Central memory CD8-positive, alpha-beta T cell (primary cell): ENCODE results near the gene PPP4C.
"Not testable (repeated sequence)": the region's sequence is repeated elsewhere in the genome, so short reads cannot be mapped to it uniquely, and the experiment has no call there.

Source experiments
- ATAC-seq: fragments of 150-1000 bp; cut with Tn5 transposase; replicated peaks from 2 replicates; pipeline ENCODE4 v1.10.0; 2022; ENCODE audit warnings: mild to moderate bottlenecking, moderate FRiP score, moderate number of reproducible peaks; ENCODE audit not compliant: poor library complexity, severe bottlenecking; ENCODE audit errors: extremely low read depth
- DNase-seq, 2 donors: peaks; one replicate each; pipeline ENCODE4 v3.0.0; 2021; ENCODE audit warnings: low spot score in 2 of 2
- H3K27ac Mint-ChIP-seq: one replicate; pipeline ENCODE4 v1.8.0; 2022; ENCODE audit warnings: low read depth, mild to moderate bottlenecking, moderate library complexity, mixed read lengths
- H3K27me3 Mint-ChIP-seq: one replicate; pipeline ENCODE4 v1.8.0; 2022; ENCODE audit warnings: mixed read lengths
- H3K36me3 Mint-ChIP-seq: one replicate; pipeline ENCODE4 v1.8.0; 2022; ENCODE audit warnings: mild to moderate bottlenecking, moderate library complexity, mixed read lengths; ENCODE audit not compliant: insufficient read depth
- H3K4me1 Mint-ChIP-seq: one replicate; pipeline ENCODE4 v1.8.0; 2022; ENCODE audit warnings: mixed read lengths
- H3K4me3 Mint-ChIP-seq: one replicate; pipeline ENCODE4 v1.8.0; 2022; ENCODE audit warnings: mild to moderate bottlenecking, moderate library complexity, mixed read lengths
- H3K9me3 Mint-ChIP-seq: one replicate; pipeline ENCODE4 v1.8.0; 2022; ENCODE audit warnings: mixed read lengths

Gene PPP4C

DNA sequence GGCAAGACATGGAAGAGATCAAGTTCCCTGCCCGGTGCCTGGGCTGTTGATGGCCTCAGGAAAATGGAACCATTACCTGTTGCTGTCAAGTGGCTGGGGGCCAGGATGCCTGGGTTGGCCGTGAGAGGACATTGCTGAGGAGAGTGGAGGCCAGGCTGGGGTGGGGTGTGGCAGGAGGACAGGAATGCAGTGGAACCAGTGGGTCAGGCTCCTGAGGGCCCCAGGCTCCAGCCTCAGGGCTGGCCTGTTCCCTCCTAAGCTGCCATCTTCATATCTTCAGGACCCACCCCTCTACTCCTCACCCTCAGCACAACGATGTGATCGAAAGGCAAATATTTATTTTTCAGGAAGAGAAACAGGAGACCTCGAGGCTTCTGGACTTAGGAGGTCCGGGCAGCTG is 28.7 kb downstream of the PPP4C start:
- no peak for ATAC-seq
- Mint-ChIP-seq H3K27ac (peak overlapping the region; percentile 40), H3K36me3 (peaks cover 7% of the 10 kb centered on the region), H3K9me3 (no peaks in the 10 kb centered on the region), H3K4me1 (no peaks in the 10 kb centered on the region), H3K27me3 (no peaks in the 10 kb centered on the region), H3K4me3 (no peak overlapping the region)
- no peak for DNase-seq

- ATAC-seq = no peak
- H3K4me1 Mint-ChIP-seq = peaks cover 4% of the 10 kb centered on the region
- no peak for DNase-seq
- H3K9me3 Mint-ChIP-seq = no peaks in the 10 kb centered on the region
- no peaks in the 10 kb centered on the region for H3K27me3 Mint-ChIP-seq
- H3K36me3 Mint-ChIP-seq = peaks cover 11% of the 10 kb centered on the region
- no peak overlapping the region for H3K4me3 Mint-ChIP-seq
- H3K27ac Mint-ChIP-seq = no peak overlapping the region
Measured at GRCh38 chr16:30108059-30108850, 32.5 kb downstream of the PPP4C start.

DNA sequence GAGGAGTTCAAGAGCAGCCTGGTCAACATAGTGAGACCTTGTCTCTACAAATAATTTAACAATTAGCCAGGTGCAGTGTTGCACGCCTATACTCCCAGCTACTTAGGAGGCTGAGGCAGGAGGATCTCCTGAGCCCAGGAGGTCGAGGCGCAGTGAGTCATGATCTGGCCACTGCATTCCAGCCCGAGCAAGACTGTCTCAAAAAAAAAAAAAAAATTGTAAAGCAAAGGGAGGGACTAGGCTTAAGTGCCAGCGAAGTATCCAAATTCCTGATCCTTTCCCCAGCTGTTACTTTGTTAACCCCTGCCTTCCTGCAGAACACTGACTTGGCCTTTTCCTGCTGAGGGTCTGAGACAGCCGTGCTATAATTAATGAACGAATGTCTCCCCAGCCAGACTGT is 34.9 kb downstream of the PPP4C start:
- Mint-ChIP-seq H3K9me3 (no peaks in the 10 kb centered on the region), H3K4me1 (peaks cover 10% of the 10 kb centered on the region), H3K27me3 (no peaks in the 10 kb centered on the region), H3K4me3 (no peak overlapping the region), H3K27ac (no peak overlapping the region), H3K36me3 (peaks cover 16% of the 10 kb centered on the region)
- DNase-seq = no peak
- no peak for ATAC-seq

GRCh38 chr16:30112197-30113030 is 36.6 kb downstream of the PPP4C start:
- no peak overlapping the region for H3K4me3 Mint-ChIP-seq
- no peaks in the 10 kb centered on the region for H3K27me3 Mint-ChIP-seq
- ATAC-seq = no peak
- peaks cover 10% of the 10 kb centered on the region for H3K4me1 Mint-ChIP-seq
- H3K36me3 Mint-ChIP-seq = peaks cover 21% of the 10 kb centered on the region
- no peak overlapping the region for H3K27ac Mint-ChIP-seq
- DNase-seq = peak in 1 of 2 donors; percentile 35
- H3K9me3 Mint-ChIP-seq = no peaks in the 10 kb centered on the region

DNA sequence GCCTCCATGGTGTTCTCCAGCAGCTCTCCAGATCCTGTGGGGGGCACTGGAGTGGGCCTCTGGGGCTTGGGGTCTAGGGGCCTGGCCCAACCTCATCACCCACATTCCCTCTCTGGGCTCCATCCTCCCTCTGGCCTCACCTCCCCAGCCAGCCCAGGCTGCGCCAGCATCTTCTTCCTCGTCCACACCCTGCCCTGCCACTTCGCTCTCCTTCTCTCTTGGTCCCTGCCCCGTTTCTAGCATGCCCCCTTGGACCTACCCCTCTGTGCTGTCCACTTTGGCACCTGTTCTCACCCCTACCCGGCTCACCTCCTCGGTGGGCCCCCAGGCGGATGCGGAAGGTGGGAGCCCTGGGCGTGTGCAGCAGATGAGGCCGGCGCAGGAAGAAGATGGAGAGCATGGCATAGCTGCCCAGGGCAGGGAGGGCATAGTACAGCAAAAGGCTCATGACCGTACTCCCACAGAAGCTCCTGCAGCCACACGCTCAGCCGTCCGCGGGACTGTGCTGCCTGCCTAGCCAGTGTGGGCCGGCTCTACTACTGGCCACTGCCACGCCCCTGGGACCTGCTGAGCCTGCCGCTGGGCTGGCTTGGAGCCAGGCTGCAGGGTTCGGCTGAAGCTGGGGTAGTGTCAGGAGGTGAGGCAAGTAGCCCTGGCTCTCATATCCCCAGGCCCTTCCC is 37.4 kb downstream of the PPP4C start, which contains the start of gene GDPD3:
Gene GDPD3 (minus strand): TSS at position 507 of the 680 bp plus-strand sequence. CDS start 59 bp downstream, at position 448.
- peak within 1 kb of the TSS; percentile 67 for H3K27ac Mint-ChIP-seq
- H3K9me3 Mint-ChIP-seq = no peaks in the 10 kb centered on the region
- peaks cover 10% of the 10 kb centered on the region for H3K4me1 Mint-ChIP-seq
- ATAC-seq (no peak), DNase-seq (no peak)
- no peaks in the 10 kb centered on the region for H3K27me3 Mint-ChIP-seq
- H3K4me3 Mint-ChIP-seq = no peak within 1 kb of the TSS
- H3K36me3 Mint-ChIP-seq = peaks cover 19% of the 10 kb centered on the region

GRCh38 chr16:30113711-30114333 is 38.0 kb downstream of the PPP4C start:
- Mint-ChIP-seq H3K27me3 (no peaks in the 10 kb centered on the region), H3K4me3 (no peak overlapping the region), H3K27ac (peak overlapping the region; percentile 67), H3K36me3 (peaks cover 18% of the 10 kb centered on the region), H3K9me3 (no peaks in the 10 kb centered on the region), H3K4me1 (peaks cover 10% of the 10 kb centered on the region)
- DNase-seq (no peak), ATAC-seq (no peak)

DNA sequence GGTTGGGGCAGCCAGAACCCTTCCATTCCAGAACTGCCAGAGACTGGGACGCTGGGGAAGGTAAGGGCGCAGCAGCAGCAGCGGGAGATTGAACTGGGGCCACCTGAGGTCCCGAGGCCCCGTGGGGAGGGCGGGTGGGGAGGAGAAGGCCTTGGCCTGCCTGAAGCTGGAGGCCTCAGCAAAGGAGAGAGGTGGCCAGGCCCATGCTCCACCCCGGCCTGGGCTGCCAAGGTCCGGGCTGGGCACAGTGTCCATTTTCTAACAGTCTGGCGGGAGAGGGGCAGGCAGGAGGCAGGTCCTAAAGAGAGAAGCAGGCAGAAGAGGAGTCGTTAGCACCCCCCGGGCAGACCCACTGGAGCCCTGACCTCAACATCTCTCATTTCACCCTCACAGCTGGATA is 38.6 kb downstream of the PPP4C start:
- no peaks in the 10 kb centered on the region for H3K9me3 Mint-ChIP-seq
- DNase-seq (no peak), ATAC-seq (no peak)
- H3K36me3 Mint-ChIP-seq = peaks cover 22% of the 10 kb centered on the region
- peaks cover 10% of the 10 kb centered on the region for H3K4me1 Mint-ChIP-seq
- peak overlapping the region; percentile 67 for H3K27ac Mint-ChIP-seq
- H3K27me3 Mint-ChIP-seq = no peaks in the 10 kb centered on the region
- no peak overlapping the region for H3K4me3 Mint-ChIP-seq

- H3K4me3 Mint-ChIP-seq, H3K9me3 Mint-ChIP-seq, H3K27ac Mint-ChIP-seq, DNase-seq, ATAC-seq, H3K27me3 Mint-ChIP-seq: not testable (repeated sequence)
- Mint-ChIP-seq H3K4me1 (peaks cover 10% of the 10 kb centered on the region), H3K36me3 (peaks cover 22% of the 10 kb centered on the region)
Measured at GRCh38 chr16:30114833-30115232, 39.0 kb downstream of the PPP4C start.

DNA sequence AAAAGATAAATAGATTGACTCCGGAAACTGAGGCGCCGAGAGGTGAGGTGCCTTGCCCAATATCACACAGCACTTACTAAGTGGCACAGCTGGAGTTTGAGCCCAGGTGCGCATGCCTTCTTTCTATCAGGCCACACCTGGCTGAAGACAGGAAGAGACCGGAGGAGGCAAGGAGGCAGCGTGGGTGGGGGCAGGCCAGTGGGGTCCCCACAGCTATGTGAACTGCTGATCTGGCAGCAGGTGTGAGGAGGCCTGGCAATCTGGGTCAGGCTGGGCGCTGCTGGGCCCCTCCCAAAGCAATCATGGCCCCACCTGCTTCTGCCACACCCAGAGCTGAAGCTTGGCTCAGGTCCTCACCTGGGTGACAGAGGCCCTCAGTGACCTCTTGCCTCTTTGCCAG is 39.4 kb downstream of the PPP4C start:
- no peaks in the 10 kb centered on the region for H3K9me3 Mint-ChIP-seq
- ATAC-seq (no peak), DNase-seq (no peak)
- no peak overlapping the region for H3K27ac Mint-ChIP-seq
- peaks cover 14% of the 10 kb centered on the region for H3K4me1 Mint-ChIP-seq
- no peaks in the 10 kb centered on the region for H3K27me3 Mint-ChIP-seq
- H3K4me3 Mint-ChIP-seq = no peak overlapping the region
- peaks cover 22% of the 10 kb centered on the region for H3K36me3 Mint-ChIP-seq

DNA sequence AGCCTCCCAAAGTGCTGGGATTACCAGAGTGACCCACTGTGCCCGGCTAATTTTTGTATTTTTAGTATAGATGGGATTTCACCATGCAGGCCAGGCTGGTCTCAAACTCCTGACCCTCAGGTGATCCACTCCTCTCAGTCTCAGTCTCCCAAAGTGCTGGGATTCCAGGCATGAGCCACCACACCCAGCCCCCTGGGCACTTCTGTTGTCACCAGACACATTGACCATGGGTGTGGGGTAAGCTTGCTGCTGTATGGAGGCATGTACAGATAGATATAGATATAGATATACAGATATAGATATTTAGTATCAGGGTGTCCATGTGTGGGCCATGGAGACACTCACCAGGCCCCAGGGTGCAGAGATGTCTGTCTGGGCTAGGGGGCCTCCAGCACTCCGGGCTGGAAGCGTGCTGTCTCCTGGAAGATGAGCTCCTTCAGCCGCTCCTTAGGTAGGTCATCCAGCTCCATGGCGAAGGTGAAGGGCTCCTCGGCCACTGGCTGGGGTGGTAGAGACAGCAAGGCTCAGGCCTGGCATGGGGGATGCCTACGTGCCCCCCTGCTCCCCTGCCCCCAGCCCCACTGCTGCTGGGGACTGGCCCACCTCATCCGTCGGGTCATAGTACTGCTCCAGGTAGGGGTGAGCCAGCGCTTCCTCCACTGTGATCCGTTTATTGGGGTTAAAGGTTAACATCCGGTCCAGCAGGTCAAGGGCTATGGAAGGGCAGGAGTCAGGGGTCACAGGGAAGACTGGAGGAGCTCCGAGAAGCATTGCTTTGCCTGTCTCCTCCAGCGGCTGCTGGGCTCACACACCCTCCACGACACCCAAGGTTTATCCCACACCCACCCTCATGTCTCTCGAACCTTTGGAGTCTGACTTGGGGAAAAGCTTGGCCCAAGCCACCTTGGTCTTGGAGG is 40.8 kb downstream of the PPP4C start:
- Mint-ChIP-seq H3K9me3 (no peaks in the 10 kb centered on the region), H3K4me3 (no peak overlapping the region), H3K27me3 (no peaks in the 10 kb centered on the region), H3K4me1 (peaks cover 19% of the 10 kb centered on the region), H3K27ac (no peak overlapping the region), H3K36me3 (peaks cover 18% of the 10 kb centered on the region)
- DNase-seq (no peak), ATAC-seq (no peak)

DNA sequence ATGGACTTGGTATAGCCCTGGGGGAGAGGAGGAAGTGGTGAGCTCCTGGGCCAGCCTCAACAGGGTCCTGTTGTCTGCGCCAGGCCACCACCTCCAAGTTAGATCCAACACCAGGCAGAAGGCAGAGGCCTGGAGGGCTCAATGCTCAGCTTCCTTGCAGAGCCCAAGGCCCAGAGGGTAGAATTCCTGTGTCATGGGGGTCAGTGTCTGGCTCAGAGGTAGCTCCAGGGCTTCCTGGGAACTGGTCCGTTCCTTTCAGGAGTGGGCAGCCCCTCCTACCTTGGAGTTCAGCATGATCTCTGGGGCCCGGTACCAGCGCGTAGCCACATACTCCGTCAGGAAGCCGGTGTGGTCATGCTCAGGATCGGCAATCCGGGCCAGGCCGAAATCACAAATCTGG is 42.0 kb downstream of the PPP4C start:
- Mint-ChIP-seq H3K4me3 (no peak overlapping the region), H3K4me1 (peaks cover 24% of the 10 kb centered on the region), H3K36me3 (peaks cover 19% of the 10 kb centered on the region), H3K27me3 (no peaks in the 10 kb centered on the region), H3K27ac (no peak overlapping the region), H3K9me3 (no peaks in the 10 kb centered on the region)
- DNase-seq = no peak
- ATAC-seq = no peak
